ENCODE data around the gene ITM2C.

The ITM2C gene

GRCh38 chr2:230891064-230891463 is 26.3 kb downstream of the ITM2C start:
- no peaks in the 10 kb centered on the region for H3K79me2 ChIP-seq (ENCODE audit: insufficient read depth, low read length)
- H3K9me2 ChIP-seq (replicated peaks; ENCODE audit: low read depth, low read length) = no peaks in the 10 kb centered on the region
- no peak overlapping the region for H3K9ac ChIP-seq (ENCODE audit: low read depth, low read length, poor library complexity, severe bottlenecking)
- H3K4me3 ChIP-seq (ENCODE audit: low read length, poor library complexity, severe bottlenecking) = no peak overlapping the region
- no peaks in the 10 kb centered on the region for H3K9me3 ChIP-seq (ENCODE audit: insufficient read depth, low read depth, low read length)
- H3K4me2 ChIP-seq (ENCODE audit: low read depth, low read length, poor library complexity, severe bottlenecking) = no peak overlapping the region
- no peaks in the 10 kb centered on the region for H3K27me3 ChIP-seq (ENCODE audit: insufficient read depth, low read length, poor library complexity, severe bottlenecking)
- H3K36me3 ChIP-seq (ENCODE audit: insufficient read depth, low read length) = no peaks in the 10 kb centered on the region
- H4K20me1 ChIP-seq (ENCODE audit: insufficient read depth, low read length, poor library complexity, severe bottlenecking) = no peaks in the 10 kb centered on the region
- no peaks in the 10 kb centered on the region for H3F3A ChIP-seq (ENCODE audit: low read depth)
- H2AFZ ChIP-seq (ENCODE audit: low read length) = no peak overlapping the region
- H3K4me1 ChIP-seq (ENCODE audit: insufficient read depth, low read length, poor library complexity, severe bottlenecking) = no peaks in the 10 kb centered on the region
- TF ChIP-seq EZH2phosphoT487 (IDR thresholded peaks at IDR 0.05; ENCODE audit: borderline replicate concordance) = no peak
- no peak for TF ChIP-seq CTCF (conservative IDR thresholded peaks at IDR 0.05; ENCODE audit: low read length)

GRCh38 chr2:230891509-230891908 is 26.8 kb downstream of the ITM2C start:
- Histone ChIP-seq H3K9me3 (ENCODE audit: insufficient read depth, low read depth, low read length) (no peaks in the 10 kb centered on the region), H3K4me2 (ENCODE audit: low read depth, low read length, poor library complexity, severe bottlenecking) (no peak overlapping the region), H3F3A (ENCODE audit: low read depth) (no peaks in the 10 kb centered on the region), H3K36me3 (ENCODE audit: insufficient read depth, low read length) (no peaks in the 10 kb centered on the region), H4K20me1 (ENCODE audit: insufficient read depth, low read length, poor library complexity, severe bottlenecking) (no peaks in the 10 kb centered on the region), H3K27me3 (ENCODE audit: insufficient read depth, low read length, poor library complexity, severe bottlenecking) (no peaks in the 10 kb centered on the region), H3K9me2 (replicated peaks; ENCODE audit: low read depth, low read length) (no peaks in the 10 kb centered on the region), H3K79me2 (ENCODE audit: insufficient read depth, low read length) (no peaks in the 10 kb centered on the region), H3K4me3 (ENCODE audit: low read length, poor library complexity, severe bottlenecking) (no peak overlapping the region), H3K9ac (ENCODE audit: low read depth, low read length, poor library complexity, severe bottlenecking) (no peak overlapping the region), H2AFZ (ENCODE audit: low read length) (no peak overlapping the region), H3K4me1 (ENCODE audit: insufficient read depth, low read length, poor library complexity, severe bottlenecking) (no peaks in the 10 kb centered on the region)
- TF ChIP-seq CTCF (conservative IDR thresholded peaks at IDR 0.05; ENCODE audit: low read length) (no peak), EZH2phosphoT487 (IDR thresholded peaks at IDR 0.05; ENCODE audit: borderline replicate concordance) (no peak)

GRCh38 chr2:230893338-230893737 is 28.6 kb downstream of the ITM2C start:
- H3K79me2 ChIP-seq (ENCODE audit: insufficient read depth, low read length) = no peaks in the 10 kb centered on the region
- no peak overlapping the region for H3K4me2 ChIP-seq (ENCODE audit: low read depth, low read length, poor library complexity, severe bottlenecking)
- H3K9me2 ChIP-seq (replicated peaks; ENCODE audit: low read depth, low read length) = no peaks in the 10 kb centered on the region
- no peak overlapping the region for H3K9ac ChIP-seq (ENCODE audit: low read depth, low read length, poor library complexity, severe bottlenecking)
- H2AFZ ChIP-seq (ENCODE audit: low read length) = no peak overlapping the region
- H3K4me3 ChIP-seq (ENCODE audit: low read length, poor library complexity, severe bottlenecking) = no peak overlapping the region
- no peaks in the 10 kb centered on the region for H3K9me3 ChIP-seq (ENCODE audit: insufficient read depth, low read depth, low read length)
- H3K27me3 ChIP-seq (ENCODE audit: insufficient read depth, low read length, poor library complexity, severe bottlenecking) = no peaks in the 10 kb centered on the region
- H3F3A ChIP-seq (ENCODE audit: low read depth) = no peaks in the 10 kb centered on the region
- no peaks in the 10 kb centered on the region for H3K4me1 ChIP-seq (ENCODE audit: insufficient read depth, low read length, poor library complexity, severe bottlenecking)
- H3K36me3 ChIP-seq (ENCODE audit: insufficient read depth, low read length) = no peaks in the 10 kb centered on the region
- H4K20me1 ChIP-seq (ENCODE audit: insufficient read depth, low read length, poor library complexity, severe bottlenecking) = no peaks in the 10 kb centered on the region
- no peak for TF ChIP-seq EZH2phosphoT487 (IDR thresholded peaks at IDR 0.05; ENCODE audit: borderline replicate concordance)
- TF ChIP-seq CTCF (conservative IDR thresholded peaks at IDR 0.05; ENCODE audit: low read length) = no peak
